ENCODE data around the gene PHF24.

- TF ChIP-seq, protein P1, sequence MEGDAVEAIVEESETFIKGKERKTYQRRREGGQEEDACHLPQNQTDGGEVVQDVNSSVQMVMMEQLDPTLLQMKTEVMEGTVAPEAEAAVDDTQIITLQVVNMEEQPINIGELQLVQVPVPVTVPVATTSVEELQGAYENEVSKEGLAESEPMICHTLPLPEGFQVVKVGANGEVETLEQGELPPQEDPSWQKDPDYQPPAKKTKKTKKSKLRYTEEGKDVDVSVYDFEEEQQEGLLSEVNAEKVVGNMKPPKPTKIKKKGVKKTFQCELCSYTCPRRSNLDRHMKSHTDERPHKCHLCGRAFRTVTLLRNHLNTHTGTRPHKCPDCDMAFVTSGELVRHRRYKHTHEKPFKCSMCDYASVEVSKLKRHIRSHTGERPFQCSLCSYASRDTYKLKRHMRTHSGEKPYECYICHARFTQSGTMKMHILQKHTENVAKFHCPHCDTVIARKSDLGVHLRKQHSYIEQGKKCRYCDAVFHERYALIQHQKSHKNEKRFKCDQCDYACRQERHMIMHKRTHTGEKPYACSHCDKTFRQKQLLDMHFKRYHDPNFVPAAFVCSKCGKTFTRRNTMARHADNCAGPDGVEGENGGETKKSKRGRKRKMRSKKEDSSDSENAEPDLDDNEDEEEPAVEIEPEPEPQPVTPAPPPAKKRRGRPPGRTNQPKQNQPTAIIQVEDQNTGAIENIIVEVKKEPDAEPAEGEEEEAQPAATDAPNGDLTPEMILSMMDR (conservative IDR thresholded peaks at IDR 0.05; ENCODE audit: low read length), result no peak
- TF ChIP-seq EZH2phosphoT487 (IDR thresholded peaks at IDR 0.05; ENCODE audit: borderline replicate concordance), result no peak
These were observed 29.2 kb upstream of the PHF24 start for GRCh38 chr9:34928921-34929320.
